SK-N-SH treated with all-trans-retinoic acid at 6 μM for 48 hours (cell line): ENCODE data around the gene ZNF384.

Experiments used
- CREB5 ChIP-seq: fragments of 250-450 bp; sonication (Bioruptor Pico); IDR thresholded peaks from 2 replicates; pipeline ENCODE4 v1.5.1; 2020; ENCODE audit warnings: low read depth, mild to moderate bottlenecking, moderate library complexity
- ISL1 ChIP-seq: fragments of 250-450 bp; sonication (Bioruptor Pico); IDR thresholded peaks from 2 replicates; pipeline ENCODE4 v2.1.2; 2022; ENCODE audit warnings: mild to moderate bottlenecking, moderate library complexity
- POU6F1 ChIP-seq: fragments of 250-450 bp; sonication (Bioruptor Pico); IDR thresholded peaks from 2 replicates; pipeline ENCODE4 v1.8.0; 2021; ENCODE audit warnings: low read depth, mild to moderate bottlenecking, moderate library complexity, borderline replicate concordance
- RARB ChIP-seq: fragments of 250-450 bp; sonication (Bioruptor Pico); IDR thresholded peaks from 2 replicates; pipeline ENCODE4 v1.8.0; 2021; ENCODE audit warnings: mild to moderate bottlenecking, moderate library complexity
- ZC3H10 ChIP-seq: fragments of 250-450 bp; sonication (Bioruptor Pico); IDR thresholded peaks from 2 replicates; pipeline ENCODE4 v1.5.1; 2021; ENCODE audit warnings: mild to moderate bottlenecking, moderate library complexity
- ZFP3 ChIP-seq: fragments of 250-450 bp; sonication (Bioruptor Pico); IDR thresholded peaks from 2 replicates; pipeline ENCODE4 v1.5.0; 2020; ENCODE audit warnings: mild to moderate bottlenecking, moderate library complexity
- ZNF565 ChIP-seq: fragments of 450-650 bp; formaldehyde crosslinking; conservative IDR thresholded peaks from 2 replicates; pipeline ENCODE4 v1.5.0; 2020; ENCODE audit warnings: low read depth, mild to moderate bottlenecking, moderate library complexity
- TF ChIP-seq, protein P1 (sequence below): fragments of 250-450 bp; sonication (Bioruptor Pico); IDR thresholded peaks from 2 replicates; pipeline ENCODE4 v1.8.0; 2020; ENCODE audit warnings: mild to moderate bottlenecking, moderate library complexity, borderline replicate concordance

- TF ChIP-seq RARB (CRISPR knock-in tag), result no peak
- TF ChIP-seq, protein P1, sequence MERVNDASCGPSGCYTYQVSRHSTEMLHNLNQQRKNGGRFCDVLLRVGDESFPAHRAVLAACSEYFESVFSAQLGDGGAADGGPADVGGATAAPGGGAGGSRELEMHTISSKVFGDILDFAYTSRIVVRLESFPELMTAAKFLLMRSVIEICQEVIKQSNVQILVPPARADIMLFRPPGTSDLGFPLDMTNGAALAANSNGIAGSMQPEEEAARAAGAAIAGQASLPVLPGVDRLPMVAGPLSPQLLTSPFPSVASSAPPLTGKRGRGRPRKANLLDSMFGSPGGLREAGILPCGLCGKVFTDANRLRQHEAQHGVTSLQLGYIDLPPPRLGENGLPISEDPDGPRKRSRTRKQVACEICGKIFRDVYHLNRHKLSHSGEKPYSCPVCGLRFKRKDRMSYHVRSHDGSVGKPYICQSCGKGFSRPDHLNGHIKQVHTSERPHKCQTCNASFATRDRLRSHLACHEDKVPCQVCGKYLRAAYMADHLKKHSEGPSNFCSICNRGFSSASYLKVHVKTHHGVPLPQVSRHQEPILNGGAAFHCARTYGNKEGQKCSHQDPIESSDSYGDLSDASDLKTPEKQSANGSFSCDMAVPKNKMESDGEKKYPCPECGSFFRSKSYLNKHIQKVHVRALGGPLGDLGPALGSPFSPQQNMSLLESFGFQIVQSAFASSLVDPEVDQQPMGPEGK (CRISPR knock-in tag), result no peak; the same call in 1 of the 2 replicates
- no peak for TF ChIP-seq ZNF565 (CRISPR knock-in tag)
- no peak for TF ChIP-seq ZC3H10
- TF ChIP-seq ISL1 (CRISPR knock-in tag), result no peak
- no peak for TF ChIP-seq CREB5 (CRISPR knock-in tag)
- no peak for TF ChIP-seq POU6F1
- no peak for TF ChIP-seq ZFP3
Observed at GRCh38 chr12:6688543-6688998, 604 bp downstream of the ZNF384 start.
